HepG2 (cell line): ENCODE data around the gene PODXL. TPM values are rescaled to one million over a fixed set of nuclear protein-coding genes. Genes with fewer than 3 reads are reported as not detected.
"Not testable (repeated sequence)": the region's sequence is repeated elsewhere in the genome, so short reads cannot be mapped to it uniquely, and the experiment has no call there.

ENCODE experiments used
- ATAC-seq: fragments of 200-7000 bp; cut with Tn5 transposase; 3 replicates; pipeline ENCODE4 v1.9.1; 2020; ENCODE audit warnings: mild to moderate bottlenecking, moderate library complexity
- BruUV-seq: library from RNA; stranded (reverse); fragments of 400-500 nt; replicated peaks from 2 replicates; lab custom pipeline; 2021; lab: Mats Ljungman, UMichigan
- CTCF ChIA-PET: fragments of 300-600 bp; formaldehyde crosslinking; extraction: SDS; loops from one replicate; lab custom pipeline; 2021; ENCODE audit warnings: low total read pairs, inconsistent platforms, low intra/inter-chr PET ratio; lab: Yijun Ruan, JAX
- POLR2A ChIA-PET: fragments of 350-600 bp; sonication (Branson Sonifier 250); formaldehyde crosslinking; loops from one replicate; lab custom pipeline; 2020; ENCODE audit warnings: antibody characterized with exemption, inconsistent platforms; lab: Yijun Ruan, JAX
- DNase-seq: peaks from one replicate; pipeline ENCODE4 v3.0.0-alpha.2; 2015; ENCODE audit warnings: low spot score
- FAIRE-seq: peaks from 3 replicates; lab custom pipeline; 2011; peaks lifted over from hg19 to GRCh38; lab: Jason Lieb, UNC
- H2AFZ ChIP-seq: one replicate; pipeline ENCODE4 v1.6.1; 2011; ENCODE audit warnings: low read length, inconsistent platforms
- H3K27ac ChIP-seq: fragments of 300-600 bp; 3 replicates; pipeline ENCODE4 v1.8.0; 2011; ENCODE audit warnings: mixed run types, mild to moderate bottlenecking, mixed read lengths, low read length, inconsistent platforms; ENCODE audit not compliant: insufficient read depth; ENCODE audit errors: extremely low read length
- H3K27me3 ChIP-seq, 2 experiments: fragments of 200-600 bp in 1 of 2; 2 replicates in 1 of 2; 3 replicates in 1 of 2; pipeline versions ENCODE4 v1.6.0 to v1.8.0; 2011; ENCODE audit warnings: low read length in 2 of 2, mild to moderate bottlenecking in 2 of 2, moderate library complexity in 2 of 2, inconsistent platforms in 1 of 2; ENCODE audit not compliant: insufficient read depth in 2 of 2, control insufficient read depth in 1 of 2
- H3K36me3 ChIP-seq, 2 experiments: fragments of 200-600 bp in 1 of 2; replicated peaks in 1 of 2; 2 replicates in 1 of 2; 3 replicates in 1 of 2; pipeline versions ENCODE4 v1.5.1 to v1.8.0; 2011; ENCODE audit warnings: low read length in 2 of 2, inconsistent platforms in 1 of 2; ENCODE audit not compliant: insufficient read depth in 2 of 2, control insufficient read depth in 1 of 2
- H3K4me1 ChIP-seq: 2 replicates; pipeline ENCODE4 v1.5.1; 2012; ENCODE audit warnings: low read length, inconsistent platforms; ENCODE audit not compliant: insufficient read depth
- H3K4me2 ChIP-seq: 2 replicates; pipeline ENCODE4 v1.6.0; 2011; ENCODE audit warnings: low read depth, low read length, inconsistent platforms
- H3K4me3 ChIP-seq, 3 experiments: fragments of 200-600 bp in 1 of 3; sonication (generic), shearing (Covaris generic) in 1 of 3; replicated peaks in 1 of 3; 2 replicates each; pipeline ENCODE4 v1.5.1; 2011 to 2016; ENCODE audit warnings: low read length in 3 of 3, inconsistent platforms in 2 of 3, low read depth in 2 of 3, mild to moderate bottlenecking in 2 of 3, control low read depth in 1 of 3, mixed read lengths in 1 of 3; ENCODE audit not compliant: insufficient read depth in 1 of 3
- H3K79me2 ChIP-seq: one replicate; pipeline ENCODE4 v1.6.1; 2011; ENCODE audit warnings: low read length, inconsistent platforms; ENCODE audit not compliant: insufficient read depth
- H3K9ac ChIP-seq: 2 replicates; pipeline ENCODE4 v1.6.0; 2011; ENCODE audit warnings: mild to moderate bottlenecking, low read depth, low read length, inconsistent platforms; ENCODE audit not compliant: insufficient read depth
- H3K9me3 ChIP-seq: 2 replicates; pipeline ENCODE4 v1.5.1; 2012; ENCODE audit warnings: mild to moderate bottlenecking, low read length
- H4K20me1 ChIP-seq: 2 replicates; pipeline ENCODE4 v1.6.0; 2011; ENCODE audit warnings: inconsistent platforms, mild to moderate bottlenecking, low read length, moderate library complexity; ENCODE audit not compliant: insufficient read depth
- HOXA9 ChIP-seq: sonication (generic); formaldehyde crosslinking; IDR thresholded peaks from 2 replicates; pipeline ENCODE4 v1.8.1; 2022; ENCODE audit warnings: missing genetic modification reagents, mild to moderate bottlenecking, moderate library complexity, borderline replicate concordance
- ZNF121 ChIP-seq: sonication (generic); formaldehyde crosslinking; IDR thresholded peaks from 2 replicates; pipeline ENCODE4 v1.5.0; 2020; ENCODE audit warnings: mild to moderate bottlenecking, missing genetic modification reagents
- ZNF296 ChIP-seq: sonication (generic); formaldehyde crosslinking; conservative IDR thresholded peaks from 2 replicates; pipeline ENCODE4 v1.5.0; 2020; ENCODE audit warnings: mild to moderate bottlenecking, missing genetic modification reagents
- ZNF572 ChIP-seq: sonication (generic); formaldehyde crosslinking; IDR thresholded peaks from 2 replicates; pipeline ENCODE4 v1.5.1; 2020; ENCODE audit warnings: mild to moderate bottlenecking, missing genetic modification reagents
- WGBS: methylation state at CpG from one replicate; pipeline ENCODE4 v1.1.6; 2017; ENCODE audit warnings: low lambda C conversion rate; 5-methylcytosine and 5-hydroxymethylcytosine counted together
- in situ Hi-C: cut with HindIII; loops from 2 replicates; pipeline ENCODE4 v1.10.0; 2017; ENCODE audit warnings: low pct_unique_long_range_greater_than_20kb; ENCODE audit not compliant: extremely low pct_ligation_motif_present
- intact Hi-C: fragments of 100-400 bp; cut with micrococcal nuclease; formaldehyde crosslinking; loops from one replicate; pipeline ENCODE4 v1.10.0; 2022; ENCODE audit not compliant: unreplicated experiment
- polyA plus RNA-seq, 8 experiments: library from polyadenylated mRNA; depleted of rRNA in 3 of 8; stranded (reverse) in 7 of 8; unstranded in 1 of 8; fragments of >200 nt; fragmentation: Illumina TruSeq in 4 of 8; extraction: Trizol in 4 of 8; gene quantifications; 2 replicates each; pipeline versions ENCODE4 v1.2.1 to v1.2.3, GENCODE V29; 2011 to 2016; ENCODE audit warnings: low read depth in 4 of 8, missing spikeins in 1 of 8, mixed read lengths in 1 of 8; ENCODE audit not compliant: insufficient read depth in 1 of 8
- total RNA-seq, 5 experiments: library from RNA; depleted of rRNA; stranded (reverse); fragments of >200 nt; fragmentation: Illumina TruSeq; extraction: Trizol; gene quantifications; 2 replicates each; pipeline ENCODE4 v1.2.3, GENCODE V29; 2016; ENCODE audit warnings: low read depth in 1 of 5

The PODXL gene
- total and polyA plus RNA-seq, 2 of the 13 experiments (the other 11 are each of a cell fraction or from before 2014, with no cell fraction given) = 0.22 to 0.54 TPM

- H4K20me1 ChIP-seq, H3K9ac ChIP-seq, CTCF ChIA-PET, H2AFZ ChIP-seq, ATAC-seq, in situ Hi-C loops, DNase-seq, H3K9me3 ChIP-seq, H3K4me3 ChIP-seq, H3K4me1 ChIP-seq, H3K79me2 ChIP-seq, FAIRE-seq, H3K4me2 ChIP-seq, intact Hi-C loops, BruUV-seq: not testable (repeated sequence)
- peaks cover 9 to 27% of the 10 kb centered on the region in 2 experiments; a peak in 4 of 5 replicates for H3K36me3 ChIP-seq
- TF ChIP-seq ZNF121 (CRISPR knock-in tag) = peak; percentile 58; the same call in 1 of the 2 replicates
- TF ChIP-seq, all 625 proteins: peak for 1; not testable (repeated sequence) for 624
- H3K27me3 ChIP-seq, H3K27ac ChIP-seq, POLR2A ChIA-PET: not testable (repeated sequence)
These were observed 93.7 kb downstream of the PODXL start for GRCh38 chr7:131462715-131463114.

- peak; percentile 55; the same call in 1 of the 2 replicates for TF ChIP-seq ZNF121 (CRISPR knock-in tag)
- no peak for TF ChIP-seq ZNF572 (CRISPR knock-in tag)
- TF ChIP-seq HOXA9 = no peak
- TF ChIP-seq ZNF296 = no peak
- TF ChIP-seq, all 625 proteins: peak for 1
- BruUV-seq = no TSS peak
- POLR2A ChIA-PET = interaction anchor here (0.6 kb wide), 1 partner anchor 43 kb away, joined by 3 read pairs; no protein-coding TSS in a partner anchor
- Histone ChIP-seq H3K9ac (no peak overlapping the region), H3K27ac (no peak overlapping the region), H3K27me3 (no peaks in the 10 kb centered on the region), H3K4me3 (no peak overlapping the region), H3K79me2 (no peaks in the 10 kb centered on the region), H3K9me3 (no peaks in the 10 kb centered on the region), H3K4me1 (no peaks in the 10 kb centered on the region), H3K36me3 (peaks cover 6 to 21% of the 10 kb centered on the region in 2 experiments; a peak in 4 of 5 replicates), H2AFZ (no peak overlapping the region), H4K20me1 (no peaks in the 10 kb centered on the region), H3K4me2 (no peak overlapping the region)
- CTCF ChIA-PET = no interaction called here
- ATAC-seq (no peak), DNase-seq (no peak), FAIRE-seq (no peak)
- WGBS = 97% methylated on average over 3 of the region's 3 CpGs
- in situ Hi-C loops (no loop called here), intact Hi-C loops (no loop called here)
These were observed 94.4 kb downstream of the PODXL start for GRCh38 chr7:131462059-131462458.
